GM10248 (cell line): ENCODE data around the gene LRRC4C.

ENCODE experiments used
- CTCF ChIA-PET: fragments of 300-600 bp; sonication (Branson Sonifier 250); formaldehyde crosslinking; extraction: SDS; loops from one replicate; lab custom pipeline; 2021; ENCODE audit warnings: antibody characterized with exemption; lab: Yijun Ruan, JAX
- POLR2A ChIA-PET: fragments of 350-650 bp; sonication (Branson Sonifier 250); formaldehyde crosslinking; extraction: SDS; loops from one replicate; lab custom pipeline; 2020; ENCODE audit warnings: antibody characterized with exemption; lab: Yijun Ruan, JAX
- DNase-seq: peaks from one replicate; pipeline ENCODE4 v3.0.0; 2012; ENCODE audit errors: extremely low spot score
- CTCF ChIP-seq: IDR thresholded peaks from 2 replicates; pipeline ENCODE4 v1.5.1; 2012; ENCODE audit warnings: mild to moderate bottlenecking, low read depth; ENCODE audit errors: extremely low read depth, missing control alignments, control extremely low read depth

The LRRC4C gene

GRCh38 chr11:41333357-41333756, 126.1 kb downstream of the LRRC4C start:
- ChIA-PET POLR2A (no interaction called here), CTCF (interaction anchor here (1.2 kb wide), 1 partner anchor 17 kb away, joined by 3 read pairs; no protein-coding TSS in a partner anchor)
- no peak for TF ChIP-seq CTCF

DNA sequence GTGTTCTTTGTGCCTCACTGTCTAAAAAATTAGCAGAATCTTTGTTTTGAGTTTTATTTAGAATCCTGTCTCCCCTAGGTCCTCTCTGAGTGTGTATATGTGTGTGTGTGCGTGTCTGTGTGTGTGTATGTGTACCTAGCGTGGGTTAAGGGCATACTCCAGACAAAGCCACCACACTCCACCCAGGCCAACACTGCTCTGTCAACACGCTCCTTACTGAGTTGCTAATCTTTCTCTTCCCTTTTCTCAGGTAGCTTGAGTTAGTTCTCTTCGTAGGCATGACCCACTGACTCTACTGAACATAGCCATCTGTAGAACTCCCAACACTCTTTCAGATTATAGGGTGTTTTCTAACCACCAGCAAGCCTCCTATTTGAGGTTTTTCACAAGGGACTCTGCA, 131.1 kb downstream of the LRRC4C start:
- CTCF ChIA-PET: no interaction called here
- no peak for TF ChIP-seq CTCF

More at GRCh38 chr11:41333357-41333756, 126.1 kb downstream of the LRRC4C start:
- DNase-seq: no peak

GRCh38 chr11:41323446-41323845, 136.0 kb downstream of the LRRC4C start:
- DNase-seq: no peak
- POLR2A ChIA-PET: no interaction called here
- CTCF ChIA-PET: interaction anchor here (1.3 kb wide), 1 partner anchor 14 kb away, joined by 3 read pairs; no protein-coding TSS in a partner anchor
- TF ChIP-seq CTCF: no peak

More for the DNA sequence above, 131.1 kb downstream of the LRRC4C start:
- POLR2A ChIA-PET: no interaction called here
- no peak for DNase-seq

GRCh38 chr11:41320653-41321052, 138.8 kb downstream of the LRRC4C start:
- POLR2A ChIA-PET: no interaction called here
- DNase-seq: no peak
- TF ChIP-seq CTCF: no peak
- CTCF ChIA-PET: interaction anchor here (1.1 to 1.5 kb wide), 3 partner anchors 10 to 13 kb away, joined by 3 to 5 read pairs (median 4); no protein-coding TSS in a partner anchor

GRCh38 chr11:41320238-41320637, 139.2 kb downstream of the LRRC4C start:
- POLR2A ChIA-PET: no interaction called here
- CTCF ChIA-PET: interaction anchor here (1.1 to 1.5 kb wide), 3 partner anchors 9 to 13 kb away, joined by 3 to 5 read pairs (median 4); no protein-coding TSS in a partner anchor

GRCh38 chr11:41319434-41319833, 140.0 kb downstream of the LRRC4C start:
- ChIA-PET POLR2A (no interaction called here), CTCF (interaction anchor here (1.4 kb wide), 1 partner anchor 9 kb away, joined by 3 read pairs; no protein-coding TSS in a partner anchor)
- DNase-seq: no peak
- no peak for TF ChIP-seq CTCF

More at GRCh38 chr11:41320238-41320637, 139.2 kb downstream of the LRRC4C start:
- TF ChIP-seq CTCF: no peak
- DNase-seq: no peak
